GM13976 (cell line): Measurements from ENCODE around the gene RIN3.

Experiments used
- DNase-seq: peaks from one replicate; pipeline ENCODE4 v3.0.0; 2012; ENCODE audit warnings: low spot score
- in situ Hi-C: fragments of 300-500 bp; cut with MboI; formaldehyde crosslinking; loops from one replicate; pipeline ENCODE4 v1.12.0; 2022; ENCODE audit warnings: low sequenced_read_pairs, mixed read lengths, inconsistent platforms; ENCODE audit not compliant: unreplicated experiment
- TF ChIP-seq, protein P1 (sequence below): IDR thresholded peaks from 2 replicates; pipeline ENCODE4 v1.5.1; 2012; ENCODE audit warnings: borderline replicate concordance, mild to moderate bottlenecking; ENCODE audit not compliant: insufficient read depth; ENCODE audit errors: extremely low read depth, missing control alignments, control extremely low read depth

RIN3 gene

DNA sequence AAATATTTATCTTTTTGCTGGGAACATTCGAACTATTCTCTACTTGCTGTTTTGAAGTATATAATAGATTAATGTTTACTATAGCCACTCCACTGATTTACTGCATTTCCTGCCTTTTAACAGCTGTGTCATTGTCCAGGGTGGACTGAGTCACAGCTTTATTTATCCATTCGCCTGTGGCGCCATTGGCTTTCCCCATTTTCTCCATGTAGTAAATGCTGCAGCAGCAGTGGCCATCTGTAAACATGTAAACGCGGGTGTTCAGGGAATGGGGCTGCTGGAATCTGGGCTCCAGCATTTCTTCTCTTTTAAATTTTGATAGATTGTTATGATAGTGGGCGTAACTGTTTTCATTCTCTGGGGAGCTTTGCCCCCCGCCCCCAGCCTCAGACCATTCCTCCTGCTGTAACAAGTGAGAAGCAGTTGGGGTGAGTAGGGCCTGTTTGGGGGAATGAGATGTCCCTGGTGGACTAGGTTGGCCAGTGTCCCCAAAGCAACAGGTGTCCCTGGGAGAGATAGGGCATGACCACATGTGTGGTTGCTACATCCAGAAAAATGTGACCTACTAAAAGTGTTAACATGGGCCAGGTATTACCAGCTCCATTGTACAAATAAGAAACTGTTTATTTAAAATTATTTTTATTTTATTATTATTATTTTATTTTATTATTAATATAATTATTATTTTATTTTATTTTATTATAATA, 32.9 kb downstream of the RIN3 start:
- in situ Hi-C loops, result no loop called here
- TF ChIP-seq, protein P1, sequence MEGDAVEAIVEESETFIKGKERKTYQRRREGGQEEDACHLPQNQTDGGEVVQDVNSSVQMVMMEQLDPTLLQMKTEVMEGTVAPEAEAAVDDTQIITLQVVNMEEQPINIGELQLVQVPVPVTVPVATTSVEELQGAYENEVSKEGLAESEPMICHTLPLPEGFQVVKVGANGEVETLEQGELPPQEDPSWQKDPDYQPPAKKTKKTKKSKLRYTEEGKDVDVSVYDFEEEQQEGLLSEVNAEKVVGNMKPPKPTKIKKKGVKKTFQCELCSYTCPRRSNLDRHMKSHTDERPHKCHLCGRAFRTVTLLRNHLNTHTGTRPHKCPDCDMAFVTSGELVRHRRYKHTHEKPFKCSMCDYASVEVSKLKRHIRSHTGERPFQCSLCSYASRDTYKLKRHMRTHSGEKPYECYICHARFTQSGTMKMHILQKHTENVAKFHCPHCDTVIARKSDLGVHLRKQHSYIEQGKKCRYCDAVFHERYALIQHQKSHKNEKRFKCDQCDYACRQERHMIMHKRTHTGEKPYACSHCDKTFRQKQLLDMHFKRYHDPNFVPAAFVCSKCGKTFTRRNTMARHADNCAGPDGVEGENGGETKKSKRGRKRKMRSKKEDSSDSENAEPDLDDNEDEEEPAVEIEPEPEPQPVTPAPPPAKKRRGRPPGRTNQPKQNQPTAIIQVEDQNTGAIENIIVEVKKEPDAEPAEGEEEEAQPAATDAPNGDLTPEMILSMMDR, result no peak
- DNase-seq, result no peak

- in situ Hi-C loops, result no loop called here
- TF ChIP-seq, protein P1, result no peak
- DNase-seq, result no peak
These were observed 35.7 kb downstream of the RIN3 start for GRCh38 chr14:92549105-92549858.

DNA sequence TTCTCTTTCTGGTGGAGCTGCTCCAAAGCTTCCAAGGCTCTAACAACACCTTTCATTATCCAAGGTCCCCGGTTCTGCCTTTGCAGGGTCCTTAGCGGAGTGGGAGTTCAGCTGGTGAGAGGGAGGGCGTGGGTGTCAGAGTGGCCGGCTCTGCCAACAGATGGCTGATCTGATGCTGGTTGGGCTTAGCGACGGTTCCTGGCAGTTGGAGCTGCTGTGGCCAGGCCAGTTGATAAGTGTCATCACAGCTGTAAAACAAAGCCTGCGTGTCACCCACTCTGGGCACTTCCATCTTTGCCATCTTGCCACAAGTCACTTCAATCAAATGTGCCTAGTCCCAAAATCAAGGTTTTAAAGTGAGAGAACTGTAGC, 36.3 kb downstream of the RIN3 start:
- in situ Hi-C loops, result no loop called here
- no peak for DNase-seq
- TF ChIP-seq, protein P1, result no peak

- peak; percentile 76 for DNase-seq
- TF ChIP-seq, protein P1, result peak; percentile 29
- in situ Hi-C loops, result no loop called here
These were observed 37.7 kb downstream of the RIN3 start for GRCh38 chr14:92551044-92551841.

DNA sequence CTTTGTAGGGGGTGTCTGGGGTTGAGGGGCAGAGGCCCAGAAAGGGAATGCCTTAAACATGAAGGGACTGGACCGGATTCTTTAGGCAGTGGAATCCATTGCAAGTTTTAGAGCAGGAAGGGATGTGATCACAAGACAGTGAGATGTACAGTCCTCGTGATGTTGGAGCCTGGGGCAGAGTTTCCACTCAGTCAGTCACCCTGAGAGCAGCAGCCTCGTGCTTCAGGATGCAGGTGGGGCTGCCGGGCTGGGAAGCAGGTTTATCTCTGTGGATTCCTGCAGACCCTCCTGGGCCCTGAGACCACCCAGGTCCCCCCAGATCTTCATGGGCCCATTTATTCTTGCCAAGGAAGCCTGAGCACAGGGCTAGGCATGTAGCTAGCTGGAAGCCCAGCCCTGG, 38.5 kb downstream of the RIN3 start:
- TF ChIP-seq, protein P1, result no peak
- in situ Hi-C loops, result no loop called here

GRCh38 chr14:92553438-92553837, 39.9 kb downstream of the RIN3 start:
- in situ Hi-C loops, result no loop called here
- no peak for DNase-seq
- TF ChIP-seq, protein P1, result no peak

More for the DNA sequence above, 38.5 kb downstream of the RIN3 start:
- no peak for DNase-seq
